A673 (cell line): ENCODE results near the gene HOMEZ. TPM values are rescaled to one million over a fixed set of nuclear protein-coding genes. Genes with fewer than 3 reads are reported as not detected.
"Not testable (repeated sequence)": the region's sequence is repeated elsewhere in the genome, so short reads cannot be mapped to it uniquely, and the experiment has no call there.

Source experiments
- BruUV-seq: library from RNA; stranded (reverse); fragments of 400-500 nt; replicated peaks from 2 replicates; lab custom pipeline; 2021; lab: Mats Ljungman, UMichigan
- CTCF ChIA-PET: fragments of 300-600 bp; sonication (Branson Sonifier 250); formaldehyde crosslinking; loops from one replicate; lab custom pipeline; 2022; ENCODE audit warnings: antibody characterized with exemption; lab: Charles Lee
- POLR2A ChIA-PET: fragments of 300-600 bp; sonication (Branson Sonifier 250); formaldehyde crosslinking; loops from one replicate; lab custom pipeline; 2022; ENCODE audit warnings: antibody characterized with exemption; ENCODE audit not compliant: low non-redundant PET; lab: Charles Lee
- DNase-seq: peaks from one replicate; pipeline ENCODE4 v3.0.0-alpha.2; 2015; ENCODE audit warnings: low spot score
- H3K27ac ChIP-seq: fragments of 200-600 bp; sonication (generic); 2 replicates; pipeline ENCODE4 v1.5.1; 2016; ENCODE audit warnings: mixed run types, low read depth, mild to moderate bottlenecking, mixed read lengths, antibody characterized with exemption, low read length; ENCODE audit not compliant: poor library complexity, severe bottlenecking
- H3K27me3 ChIP-seq: fragments of 200-600 bp; sonication (generic); replicated peaks from 2 replicates; pipeline ENCODE4 v1.6.1; 2017; ENCODE audit warnings: mixed run types, low read depth, mild to moderate bottlenecking, mixed read lengths, antibody characterized with exemption, low read length; ENCODE audit not compliant: insufficient read depth, poor library complexity
- H3K36me3 ChIP-seq: fragments of 200-600 bp; sonication (generic); 2 replicates; pipeline ENCODE4 v1.6.1; 2016; ENCODE audit warnings: mixed run types, mild to moderate bottlenecking, mixed read lengths, antibody characterized with exemption, low read length; ENCODE audit not compliant: insufficient read depth, poor library complexity, severe bottlenecking
- H3K4me1 ChIP-seq: fragments of 200-600 bp; sonication (generic); 2 replicates; pipeline ENCODE4 v1.6.1; 2017; ENCODE audit warnings: mixed run types, mild to moderate bottlenecking, mixed read lengths, antibody characterized with exemption, low read length; ENCODE audit not compliant: insufficient read depth, poor library complexity, severe bottlenecking
- H3K4me3 ChIP-seq: fragments of 200-600 bp; sonication (generic); 2 replicates; pipeline ENCODE4 v1.5.1; 2016; ENCODE audit warnings: low read depth, mixed run types, mild to moderate bottlenecking, mixed read lengths, low read length; ENCODE audit not compliant: poor library complexity, severe bottlenecking
- H3K9me3 ChIP-seq: fragments of 200-600 bp; sonication (generic); 2 replicates; pipeline ENCODE4 v1.6.1; 2016; ENCODE audit warnings: mixed run types, low read depth, mild to moderate bottlenecking, mixed read lengths, antibody characterized with exemption, low read length; ENCODE audit not compliant: poor library complexity, severe bottlenecking
- CTCF ChIP-seq: fragments of 300-800, 200-600 bp; sonication (generic); conservative IDR thresholded peaks from 2 replicates; pipeline ENCODE4 v1.5.1; 2017; ENCODE audit warnings: low read depth, mild to moderate bottlenecking, antibody characterized with exemption, low read length, moderate library complexity, mixed read lengths
- EZH2 ChIP-seq: fragments of 200-600 bp; sonication (generic); IDR thresholded peaks from 2 replicates; pipeline ENCODE4 v1.6.1; 2017; ENCODE audit warnings: borderline replicate concordance, low read depth, mild to moderate bottlenecking, mixed read lengths, antibody characterized with exemption, low read length; ENCODE audit not compliant: poor library complexity, severe bottlenecking
- intact Hi-C: fragments of 100-400 bp; cut with micrococcal nuclease; formaldehyde crosslinking; loops from one replicate; pipeline ENCODE4 v1.10.0; 2022; ENCODE audit not compliant: unreplicated experiment
- total RNA-seq: library from RNA; stranded (reverse); gene quantifications from 2 replicates; pipeline ENCODE4 v1.2.3, GENCODE V29; 2021

HOMEZ gene
- total RNA-seq, 1 experiment from 2014 or later, result 6.3 TPM

- intact Hi-C loops, result no loop called here
- no peak for TF ChIP-seq EZH2
- no peak for TF ChIP-seq CTCF
- no peak overlapping the region for H3K27ac ChIP-seq
- H3K9me3 ChIP-seq, result no peaks in the 10 kb centered on the region
- ChIA-PET POLR2A (no interaction called here), CTCF (no interaction called here)
- no TSS peak for BruUV-seq
- H3K36me3 ChIP-seq, result no peaks in the 10 kb centered on the region
- no peak for DNase-seq
- H3K4me1 ChIP-seq, result peaks cover 6% of the 10 kb centered on the region
- H3K4me3 ChIP-seq, result no peak overlapping the region
- H3K27me3 ChIP-seq, result no peaks in the 10 kb centered on the region
Measured at GRCh38 chr14:23277189-23277588, 8.7 kb downstream of the HOMEZ start.

- Histone ChIP-seq H3K27ac (no peak overlapping the region), H3K4me1 (peaks cover 6% of the 10 kb centered on the region), H3K27me3 (no peaks in the 10 kb centered on the region), H3K9me3 (no peaks in the 10 kb centered on the region), H3K36me3 (no peaks in the 10 kb centered on the region), H3K4me3 (no peak overlapping the region)
- TF ChIP-seq CTCF (no peak), EZH2 (no peak)
- POLR2A ChIA-PET, result interaction anchor here (0.7 kb wide), 1 partner anchor 1118 kb away, joined by 7 read pairs; no protein-coding TSS in a partner anchor
- BruUV-seq, result no TSS peak
- intact Hi-C loops, result no loop called here
- CTCF ChIA-PET, result no interaction called here
- DNase-seq, result no peak
Measured at GRCh38 chr14:23275412-23275811, 10.5 kb downstream of the HOMEZ start.

GRCh38 chr14:23269193-23269592 lies 16.7 kb downstream of the HOMEZ start:
- no TSS peak for BruUV-seq
- ChIA-PET POLR2A (interaction anchor here (0.5 kb wide), 1 partner anchor 7 kb away, joined by 3 read pairs; no protein-coding TSS in a partner anchor), CTCF (no interaction called here)
- TF ChIP-seq EZH2, result no peak
- no peak for TF ChIP-seq CTCF
- intact Hi-C loops, result loop anchor here (5.0 to 10.0 kb wide), 2 partner anchors 113 to 196 kb away; partner anchors contain the start of gene NGDN
- Histone ChIP-seq H3K27ac (no peak overlapping the region), H3K27me3 (no peaks in the 10 kb centered on the region), H3K9me3 (no peaks in the 10 kb centered on the region), H3K4me3 (no peak overlapping the region), H3K4me1 (no peaks in the 10 kb centered on the region), H3K36me3 (no peaks in the 10 kb centered on the region)
- DNase-seq, result no peak

- H3K36me3 ChIP-seq, POLR2A ChIA-PET: not testable (repeated sequence)
Measured at GRCh38 chr14:23260849-23261248, 25.1 kb downstream of the HOMEZ start.

More at GRCh38 chr14:23260849-23261248, 25.1 kb downstream of the HOMEZ start:
- intact Hi-C loops, result loop anchor here (10.0 kb wide), 1 partner anchor 204 kb away; the partner anchor contains the start of gene NGDN
- peaks cover 12% of the 10 kb centered on the region for H3K27me3 ChIP-seq
- DNase-seq, H3K4me3 ChIP-seq, H3K27ac ChIP-seq, BruUV-seq, H3K9me3 ChIP-seq, H3K4me1 ChIP-seq, CTCF ChIA-PET: not testable (repeated sequence)
